Measurements from ENCODE around the gene CIAO3.
"Not testable (repeated sequence)": the region's sequence is repeated elsewhere in the genome, so short reads cannot be mapped to it uniquely, and the experiment has no call there.

The CIAO3 gene

GRCh38 chr16:693766-694165 lies 47.0 kb downstream of the CIAO3 start:
- H3K4me1 ChIP-seq (ENCODE audit: control insufficient read depth, insufficient read depth, low read length, poor library complexity, severe bottlenecking): peaks cover 23% of the 10 kb centered on the region
- H3K36me3 ChIP-seq (ENCODE audit: control insufficient read depth, insufficient read depth, low read length): no peaks in the 10 kb centered on the region
- H3K27ac ChIP-seq (ENCODE audit: low read depth, low read length, severe bottlenecking): no peak overlapping the region
- 5 to 7% methylated on average over 11 to 12 of the region's 37 CpGs for WGBS, 2 experiments (ENCODE audit: insufficient coverage in 2 of 2)
- no peak overlapping the region for H3K4me3 ChIP-seq (ENCODE audit: extremely low read depth, insufficient read depth, low read length, poor library complexity, severe bottlenecking)
- no peaks in the 10 kb centered on the region for H3K9me3 ChIP-seq (ENCODE audit: control insufficient read depth, low read length)

GRCh38 chr16:693364-693763 lies 47.4 kb downstream of the CIAO3 start:
- Histone ChIP-seq H3K4me1 (ENCODE audit: control insufficient read depth, insufficient read depth, low read length, poor library complexity, severe bottlenecking) (peaks cover 23% of the 10 kb centered on the region), H3K9me3 (ENCODE audit: control insufficient read depth, low read length) (no peaks in the 10 kb centered on the region), H3K27ac (ENCODE audit: low read depth, low read length, severe bottlenecking) (no peak overlapping the region), H3K4me3 (ENCODE audit: extremely low read depth, insufficient read depth, low read length, poor library complexity, severe bottlenecking) (no peak overlapping the region), H3K36me3 (ENCODE audit: control insufficient read depth, insufficient read depth, low read length) (no peaks in the 10 kb centered on the region)
- 26 to 49% methylated on average over 5 to 18 of the region's 22 CpGs for WGBS, 2 experiments (ENCODE audit: insufficient coverage in 2 of 2)

GRCh38 chr16:692356-693108 lies 48.3 kb downstream of the CIAO3 start:
- WGBS, 2 experiments (ENCODE audit: insufficient coverage in 2 of 2): 75 to 100% methylated on average over 2 of the region's 10 CpGs
- Histone ChIP-seq H3K4me1 (ENCODE audit: control insufficient read depth, insufficient read depth, low read length, poor library complexity, severe bottlenecking) (peaks cover 23% of the 10 kb centered on the region), H3K9me3 (ENCODE audit: control insufficient read depth, low read length) (no peaks in the 10 kb centered on the region), H3K36me3 (ENCODE audit: control insufficient read depth, insufficient read depth, low read length) (no peaks in the 10 kb centered on the region), H3K4me3 (ENCODE audit: extremely low read depth, insufficient read depth, low read length, poor library complexity, severe bottlenecking) (no peak overlapping the region), H3K27ac (ENCODE audit: low read depth, low read length, severe bottlenecking) (no peak overlapping the region)

GRCh38 chr16:691242-691641 lies 49.6 kb downstream of the CIAO3 start:
- not testable (repeated sequence) for H3K4me3 ChIP-seq (ENCODE audit: extremely low read depth, insufficient read depth, low read length, poor library complexity, severe bottlenecking); H3K36me3 ChIP-seq (ENCODE audit: control insufficient read depth, insufficient read depth, low read length); H3K9me3 ChIP-seq (ENCODE audit: control insufficient read depth, low read length); H3K27ac ChIP-seq (ENCODE audit: low read depth, low read length, severe bottlenecking)
- WGBS, 2 experiments (ENCODE audit: insufficient coverage in 2 of 2): 87 to 90% methylated on average over 13 to 14 of the region's 16 CpGs
- H3K4me1 ChIP-seq (ENCODE audit: control insufficient read depth, insufficient read depth, low read length, poor library complexity, severe bottlenecking): peaks cover 23% of the 10 kb centered on the region

GRCh38 chr16:689175-689897 lies 51.5 kb downstream of the CIAO3 start:
- Histone ChIP-seq H3K9me3 (ENCODE audit: control insufficient read depth, low read length) (no peaks in the 10 kb centered on the region), H3K27ac (ENCODE audit: low read depth, low read length, severe bottlenecking) (no peak overlapping the region), H3K36me3 (ENCODE audit: control insufficient read depth, insufficient read depth, low read length) (peaks cover 18% of the 10 kb centered on the region), H3K4me3 (ENCODE audit: extremely low read depth, insufficient read depth, low read length, poor library complexity, severe bottlenecking) (peak overlapping the region; percentile 59), H3K4me1 (ENCODE audit: control insufficient read depth, insufficient read depth, low read length, poor library complexity, severe bottlenecking) (peaks cover 12% of the 10 kb centered on the region)
- WGBS, 2 experiments (ENCODE audit: insufficient coverage in 2 of 2): 89 to 91% methylated on average over 24 to 26 of the region's 26 CpGs

- H3K4me1 ChIP-seq (ENCODE audit: control insufficient read depth, insufficient read depth, low read length, poor library complexity, severe bottlenecking): peaks cover 10% of the 10 kb centered on the region
- H3K27ac ChIP-seq (ENCODE audit: low read depth, low read length, severe bottlenecking): no peak overlapping the region
- peaks cover 28% of the 10 kb centered on the region for H3K36me3 ChIP-seq (ENCODE audit: control insufficient read depth, insufficient read depth, low read length)
- 92 to 94% methylated on average over 19 of the region's 19 CpGs for WGBS, 2 experiments (ENCODE audit: insufficient coverage in 2 of 2)
- H3K9me3 ChIP-seq (ENCODE audit: control insufficient read depth, low read length): no peaks in the 10 kb centered on the region
- H3K4me3 ChIP-seq (ENCODE audit: extremely low read depth, insufficient read depth, low read length, poor library complexity, severe bottlenecking): no peak overlapping the region
Observed at GRCh38 chr16:687499-687898, 53.3 kb downstream of the CIAO3 start.

- Histone ChIP-seq H3K36me3 (ENCODE audit: control insufficient read depth, insufficient read depth, low read length) (peaks cover 36% of the 10 kb centered on the region), H3K9me3 (ENCODE audit: control insufficient read depth, low read length) (no peaks in the 10 kb centered on the region), H3K27ac (ENCODE audit: low read depth, low read length, severe bottlenecking) (no peak overlapping the region), H3K4me1 (ENCODE audit: control insufficient read depth, insufficient read depth, low read length, poor library complexity, severe bottlenecking) (peaks cover 13% of the 10 kb centered on the region), H3K4me3 (ENCODE audit: extremely low read depth, insufficient read depth, low read length, poor library complexity, severe bottlenecking) (no peak overlapping the region)
- WGBS, 2 experiments (ENCODE audit: insufficient coverage in 2 of 2): 96 to 97% methylated on average over 47 to 51 of the region's 51 CpGs
Observed at GRCh38 chr16:686459-687260, 54.1 kb downstream of the CIAO3 start.

GRCh38 chr16:685967-686366 lies 54.8 kb downstream of the CIAO3 start:
- Histone ChIP-seq H3K36me3 (ENCODE audit: control insufficient read depth, insufficient read depth, low read length) (peaks cover 40% of the 10 kb centered on the region), H3K4me1 (ENCODE audit: control insufficient read depth, insufficient read depth, low read length, poor library complexity, severe bottlenecking) (peaks cover 20% of the 10 kb centered on the region), H3K4me3 (ENCODE audit: extremely low read depth, insufficient read depth, low read length, poor library complexity, severe bottlenecking) (no peak overlapping the region), H3K27ac (ENCODE audit: low read depth, low read length, severe bottlenecking) (no peak overlapping the region), H3K9me3 (ENCODE audit: control insufficient read depth, low read length) (no peaks in the 10 kb centered on the region)
- WGBS, 2 experiments (ENCODE audit: insufficient coverage in 2 of 2): 86 to 95% methylated on average over 5 to 9 of the region's 10 CpGs

- Histone ChIP-seq H3K36me3 (ENCODE audit: control insufficient read depth, insufficient read depth, low read length) (peaks cover 40% of the 10 kb centered on the region), H3K9me3 (ENCODE audit: control insufficient read depth, low read length) (no peaks in the 10 kb centered on the region), H3K27ac (ENCODE audit: low read depth, low read length, severe bottlenecking) (no peak overlapping the region), H3K4me3 (ENCODE audit: extremely low read depth, insufficient read depth, low read length, poor library complexity, severe bottlenecking) (no peak overlapping the region), H3K4me1 (ENCODE audit: control insufficient read depth, insufficient read depth, low read length, poor library complexity, severe bottlenecking) (peaks cover 22% of the 10 kb centered on the region)
- 97% methylated on average over 59 to 60 of the region's 61 CpGs for WGBS, 2 experiments (ENCODE audit: insufficient coverage in 2 of 2)
Observed at GRCh38 chr16:684961-685696, 55.7 kb downstream of the CIAO3 start.

- no peaks in the 10 kb centered on the region for H3K9me3 ChIP-seq (ENCODE audit: control insufficient read depth, low read length)
- peak within 1 kb of the TSS; percentile 62 for H3K27ac ChIP-seq (ENCODE audit: low read depth, low read length, severe bottlenecking)
- peak within 1 kb of the TSS; percentile 62 for H3K4me3 ChIP-seq (ENCODE audit: extremely low read depth, insufficient read depth, low read length, poor library complexity, severe bottlenecking)
- peaks cover 17% of the 10 kb centered on the region for H3K4me1 ChIP-seq (ENCODE audit: control insufficient read depth, insufficient read depth, low read length, poor library complexity, severe bottlenecking)
- peaks cover 40% of the 10 kb centered on the region for H3K36me3 ChIP-seq (ENCODE audit: control insufficient read depth, insufficient read depth, low read length)
- 12 to 15% methylated on average over 78 to 90 of the region's 91 CpGs for whole genome bisulfite sequencing, 2 experiments (ENCODE audit: insufficient coverage in 2 of 2)
Observed at GRCh38 chr16:684071-684794, 56.6 kb downstream of the CIAO3 start, which contains the start of gene JMJD8. JMJD8 (minus strand) TSS chr16:684334; CDS start chr16:684319, 15 bp downstream.

Data from mesodermal cell (in vitro differentiated cells).